Calu3 (cell line): Measurements from ENCODE around the gene IL3RA. TPM values are rescaled to one million over a fixed set of nuclear protein-coding genes. Genes with fewer than 3 reads are reported as not detected.

Experiments
- BruUV-seq: library from RNA; stranded (reverse); fragments of 400-500 nt; replicated peaks from 2 replicates; lab custom pipeline; 2021; lab: Mats Ljungman, UMichigan
- CTCF ChIA-PET: fragments of 300-600 bp; sonication (Branson Sonifier 250); formaldehyde crosslinking; loops from one replicate; lab custom pipeline; 2022; ENCODE audit warnings: antibody characterized with exemption; lab: Charles Lee
- DNase-seq: peaks from one replicate; pipeline ENCODE4 v3.0.0; 2022
- H3K27ac Mint-ChIP-seq: one replicate; pipeline ENCODE4 v1.8.0; 2022; ENCODE audit warnings: mixed read lengths; ENCODE audit not compliant: unreplicated experiment
- H3K27me3 Mint-ChIP-seq: one replicate; pipeline ENCODE4 v1.8.0; 2022; ENCODE audit warnings: mixed read lengths; ENCODE audit not compliant: unreplicated experiment
- H3K36me3 Mint-ChIP-seq: one replicate; pipeline ENCODE4 v1.8.0; 2022; ENCODE audit warnings: mild to moderate bottlenecking, moderate library complexity, mixed read lengths; ENCODE audit not compliant: insufficient read depth, unreplicated experiment
- H3K4me1 Mint-ChIP-seq: one replicate; pipeline ENCODE4 v1.8.0; 2022; ENCODE audit warnings: mild to moderate bottlenecking, low read depth, mixed read lengths; ENCODE audit not compliant: unreplicated experiment
- H3K4me3 Mint-ChIP-seq: one replicate; pipeline ENCODE4 v1.8.0; 2022; ENCODE audit warnings: mild to moderate bottlenecking, low read depth, moderate library complexity, mixed read lengths; ENCODE audit not compliant: unreplicated experiment
- H3K9me3 Mint-ChIP-seq: one replicate; pipeline ENCODE4 v1.8.0; 2022; ENCODE audit warnings: low read depth, mixed read lengths; ENCODE audit not compliant: unreplicated experiment
- intact Hi-C: fragments of 100-400 bp; cut with micrococcal nuclease; formaldehyde crosslinking; loops from one replicate; pipeline ENCODE4 v1.10.0; 2022; ENCODE audit not compliant: unreplicated experiment
- total RNA-seq: library from RNA; stranded (reverse); gene quantifications from 2 replicates; pipeline ENCODE4 v1.2.3, GENCODE V29; 2022
- TF ChIP-seq, protein P1 (sequence below): fragments of 200-600 bp; IDR thresholded peaks from one replicate; pipeline ENCODE4 v1.8.0; 2022; ENCODE audit warnings: antibody characterized with exemption; ENCODE audit not compliant: unreplicated experiment

IL3RA gene
- total RNA-seq, 1 experiment from 2014 or later: not detected

DNA sequence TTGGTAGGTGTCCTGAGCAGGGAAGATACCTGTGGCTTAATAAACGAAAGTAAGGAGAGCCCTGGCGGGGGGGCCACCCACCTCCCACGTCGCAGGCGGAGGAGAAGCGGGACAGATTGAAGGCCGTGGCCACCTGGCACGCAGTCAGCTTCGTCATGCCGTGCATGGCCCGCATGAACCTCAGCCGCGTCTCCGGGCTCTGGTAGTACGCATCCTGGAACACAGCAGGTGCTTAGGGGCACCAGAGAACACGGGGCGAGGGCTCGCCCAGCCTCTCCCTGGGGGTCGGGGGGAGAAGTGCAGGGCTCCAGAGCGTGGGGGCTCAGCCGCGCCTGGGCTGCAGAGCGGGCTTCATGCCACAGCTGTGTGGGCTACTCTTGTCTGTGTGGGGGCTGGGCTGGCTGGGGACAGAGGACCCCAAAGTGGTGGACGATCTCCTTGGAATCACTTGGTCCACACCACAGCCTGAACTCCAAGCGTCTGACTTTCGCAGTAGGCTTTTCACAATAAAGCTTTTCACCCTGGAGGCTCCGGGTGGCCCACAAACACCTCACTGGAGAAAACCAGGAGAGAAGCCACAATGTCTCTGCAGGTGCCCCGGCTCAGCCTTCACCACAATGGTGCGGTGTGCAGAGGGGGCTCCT lies 82.4 kb downstream of the IL3RA start:
- Mint-ChIP-seq H3K36me3 (peaks cover 49% of the 10 kb centered on the region), H3K4me1 (no peaks in the 10 kb centered on the region), H3K9me3 (peaks cover 7% of the 10 kb centered on the region), H3K27ac (no peak overlapping the region), H3K27me3 (no peaks in the 10 kb centered on the region), H3K4me3 (no peak overlapping the region)
- TF ChIP-seq, protein P1, sequence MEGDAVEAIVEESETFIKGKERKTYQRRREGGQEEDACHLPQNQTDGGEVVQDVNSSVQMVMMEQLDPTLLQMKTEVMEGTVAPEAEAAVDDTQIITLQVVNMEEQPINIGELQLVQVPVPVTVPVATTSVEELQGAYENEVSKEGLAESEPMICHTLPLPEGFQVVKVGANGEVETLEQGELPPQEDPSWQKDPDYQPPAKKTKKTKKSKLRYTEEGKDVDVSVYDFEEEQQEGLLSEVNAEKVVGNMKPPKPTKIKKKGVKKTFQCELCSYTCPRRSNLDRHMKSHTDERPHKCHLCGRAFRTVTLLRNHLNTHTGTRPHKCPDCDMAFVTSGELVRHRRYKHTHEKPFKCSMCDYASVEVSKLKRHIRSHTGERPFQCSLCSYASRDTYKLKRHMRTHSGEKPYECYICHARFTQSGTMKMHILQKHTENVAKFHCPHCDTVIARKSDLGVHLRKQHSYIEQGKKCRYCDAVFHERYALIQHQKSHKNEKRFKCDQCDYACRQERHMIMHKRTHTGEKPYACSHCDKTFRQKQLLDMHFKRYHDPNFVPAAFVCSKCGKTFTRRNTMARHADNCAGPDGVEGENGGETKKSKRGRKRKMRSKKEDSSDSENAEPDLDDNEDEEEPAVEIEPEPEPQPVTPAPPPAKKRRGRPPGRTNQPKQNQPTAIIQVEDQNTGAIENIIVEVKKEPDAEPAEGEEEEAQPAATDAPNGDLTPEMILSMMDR: no peak
- DNase-seq: no peak
- BruUV-seq: no TSS peak
- CTCF ChIA-PET: no interaction called here
- intact Hi-C loops: no loop called here

DNA sequence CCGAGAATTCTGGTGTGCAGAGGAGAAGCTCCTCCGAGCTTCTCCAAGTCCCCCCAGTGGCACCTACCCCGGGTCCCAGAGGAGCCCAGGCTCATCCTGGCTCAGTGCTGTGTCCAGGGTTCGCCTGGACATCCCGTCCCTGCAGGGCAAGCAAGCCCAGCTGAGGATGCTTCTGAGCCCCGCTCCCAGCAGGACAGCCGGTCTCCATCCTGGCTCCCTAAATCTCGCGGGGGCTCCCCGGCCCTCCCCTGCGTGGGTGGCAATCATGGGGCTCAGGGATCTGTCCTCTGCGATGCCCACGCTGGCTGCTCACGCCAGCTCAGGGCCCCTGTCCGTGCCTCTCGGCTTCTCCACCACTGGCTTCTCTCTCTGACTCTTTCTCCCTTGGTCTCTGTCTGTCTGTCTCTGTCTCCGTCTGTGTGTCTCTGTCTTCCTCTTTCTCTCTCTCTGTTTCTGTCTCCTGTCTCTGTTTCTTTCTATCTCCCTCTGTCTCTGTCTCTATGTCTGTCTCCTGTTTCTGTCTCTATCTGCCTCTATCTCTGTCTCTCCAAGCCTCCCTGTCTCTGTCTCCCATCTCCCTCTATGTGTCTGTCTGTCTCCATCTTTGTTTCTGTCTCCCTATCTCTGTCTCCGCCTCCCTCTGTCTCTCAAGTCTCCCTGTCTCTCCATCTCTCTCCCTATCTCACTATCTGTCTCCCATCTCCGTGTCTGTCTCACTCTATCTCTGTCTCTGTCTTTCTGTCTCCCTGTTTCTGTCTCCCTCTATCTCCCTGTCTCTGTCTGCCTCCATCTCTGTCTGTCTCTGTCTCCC lies 83.2 kb downstream of the IL3RA start:
- Mint-ChIP-seq H3K36me3 (peaks cover 45% of the 10 kb centered on the region), H3K9me3 (peaks cover 7% of the 10 kb centered on the region), H3K27ac (peak overlapping the region; percentile 84), H3K4me3 (no peak overlapping the region), H3K27me3 (no peaks in the 10 kb centered on the region), H3K4me1 (no peaks in the 10 kb centered on the region)
- intact Hi-C loops: no loop called here
- BruUV-seq: no TSS peak
- no peak for DNase-seq
- TF ChIP-seq, protein P1: no peak
- CTCF ChIA-PET: no interaction called here

DNA sequence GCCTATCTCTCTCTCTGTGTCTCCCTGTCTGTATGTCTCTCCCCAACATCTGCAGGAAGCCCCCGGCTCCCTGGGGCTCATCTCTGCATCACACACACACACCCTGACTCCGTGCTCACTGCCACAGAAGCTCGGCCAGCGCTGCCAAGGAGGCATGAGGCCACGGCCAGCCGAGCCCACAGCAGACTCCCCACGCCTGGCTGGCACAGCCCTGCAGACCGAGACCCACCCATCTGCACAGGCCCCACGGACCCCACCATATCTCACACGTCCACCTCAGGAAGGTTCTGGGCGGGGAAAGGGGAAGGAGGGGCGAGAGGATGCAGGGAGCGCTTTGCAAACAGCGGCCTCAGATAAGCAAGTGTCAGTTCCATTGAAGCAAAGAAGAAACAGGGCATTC lies 83.8 kb downstream of the IL3RA start:
- Mint-ChIP-seq H3K27ac (peak overlapping the region; percentile 84), H3K27me3 (no peaks in the 10 kb centered on the region), H3K9me3 (peaks cover 10% of the 10 kb centered on the region), H3K4me1 (no peaks in the 10 kb centered on the region), H3K4me3 (no peak overlapping the region), H3K36me3 (peaks cover 45% of the 10 kb centered on the region)
- DNase-seq: no peak
- CTCF ChIA-PET: no interaction called here
- intact Hi-C loops: no loop called here
- TF ChIP-seq, protein P1: no peak
- no TSS peak for BruUV-seq

DNA sequence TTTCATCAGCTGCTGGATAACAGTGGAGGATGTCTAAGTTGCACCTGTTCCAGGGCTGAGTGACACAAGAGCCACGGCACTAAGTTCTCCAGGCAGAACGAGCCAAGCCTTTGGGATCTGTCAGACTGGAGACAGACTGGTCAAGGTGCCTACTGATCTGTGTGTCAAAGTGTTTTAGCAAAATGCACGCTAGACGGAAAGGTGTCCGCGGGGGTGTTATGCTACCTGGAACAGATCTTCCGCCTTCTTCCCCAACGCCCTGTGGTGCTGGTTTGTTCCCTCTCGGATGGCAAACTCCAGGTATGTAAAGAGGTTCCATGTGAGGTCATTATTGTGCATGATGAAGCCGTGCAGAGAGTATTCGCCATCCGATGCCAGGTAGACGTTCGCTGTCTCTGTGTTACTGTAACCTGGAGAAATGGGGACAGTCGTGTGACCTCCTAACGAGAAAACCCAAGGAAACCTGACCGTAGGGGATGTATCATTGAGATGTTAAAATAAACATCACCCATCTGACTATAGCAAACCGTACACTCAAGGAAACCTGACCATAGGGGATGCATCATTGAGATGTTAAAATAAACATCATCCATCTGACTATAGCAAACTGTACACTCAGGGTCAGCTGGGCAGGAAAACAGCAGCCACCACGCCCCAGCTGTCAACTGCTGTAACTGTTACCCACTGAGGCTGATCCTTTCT lies 85.0 kb downstream of the IL3RA start:
- intact Hi-C loops: no loop called here
- H3K4me3 Mint-ChIP-seq: no peak overlapping the region
- H3K36me3 Mint-ChIP-seq: peaks cover 50% of the 10 kb centered on the region
- peaks cover 10% of the 10 kb centered on the region for H3K9me3 Mint-ChIP-seq
- TF ChIP-seq, protein P1: no peak
- H3K27ac Mint-ChIP-seq: peak overlapping the region; percentile 27
- no peak for DNase-seq
- H3K4me1 Mint-ChIP-seq: no peaks in the 10 kb centered on the region
- H3K27me3 Mint-ChIP-seq: no peaks in the 10 kb centered on the region
- BruUV-seq: no TSS peak
- CTCF ChIA-PET: no interaction called here
